T-helper 1 cell treated with Interleukin-12 subunit alpha and Interleukin-12 subunit beta and Interleukin-4 antibody, amounts not matched to agents 30 μg/mL and 1 μg/mL, for 36 hours (primary cell): ENCODE results near the gene ITGA2B.
"Not testable (repeated sequence)": the region's sequence is repeated elsewhere in the genome, so short reads cannot be mapped to it uniquely, and the experiment has no call there.

Experiments used
- H3K27ac Mint-ChIP-seq: one replicate; pipeline ENCODE4 v1.8.0; 2021; ENCODE audit warnings: mild to moderate bottlenecking, mixed read lengths
- H3K27me3 Mint-ChIP-seq: one replicate; pipeline ENCODE4 v1.8.0; 2021; ENCODE audit warnings: low read depth, mixed read lengths
- H3K36me3 Mint-ChIP-seq: one replicate; pipeline ENCODE4 v1.8.0; 2021; ENCODE audit warnings: low read depth, mixed read lengths
- H3K4me1 Mint-ChIP-seq: one replicate; pipeline ENCODE4 v1.8.0; 2021; ENCODE audit warnings: low read depth, mixed read lengths
- H3K4me3 Mint-ChIP-seq: one replicate; pipeline ENCODE4 v1.8.0; 2021; ENCODE audit warnings: mild to moderate bottlenecking, moderate library complexity, mixed read lengths
- H3K9me3 Mint-ChIP-seq: one replicate; pipeline ENCODE4 v1.8.0; 2021; ENCODE audit warnings: mixed read lengths

ITGA2B gene

GRCh38 chr17:44398692-44399691 lies 9.5 kb upstream of the ITGA2B start:
- Mint-ChIP-seq H3K36me3 (peaks cover 38% of the 10 kb centered on the region), H3K27ac (no peak overlapping the region), H3K4me1 (peaks cover 4% of the 10 kb centered on the region), H3K4me3 (no peak overlapping the region), H3K27me3 (no peaks in the 10 kb centered on the region), H3K9me3 (no peaks in the 10 kb centered on the region)

- H3K4me3 Mint-ChIP-seq = no peak overlapping the region
- H3K27ac Mint-ChIP-seq = no peak overlapping the region
- no peaks in the 10 kb centered on the region for H3K9me3 Mint-ChIP-seq
- H3K27me3 Mint-ChIP-seq = no peaks in the 10 kb centered on the region
- H3K36me3 Mint-ChIP-seq = peaks cover 33% of the 10 kb centered on the region
- H3K4me1 Mint-ChIP-seq = peaks cover 5% of the 10 kb centered on the region
Measured at GRCh38 chr17:44397479-44398440, 8.3 kb upstream of the ITGA2B start.

GRCh38 chr17:44396946-44397345 lies 7.5 kb upstream of the ITGA2B start:
- Mint-ChIP-seq H3K4me1 (peaks cover 2% of the 10 kb centered on the region), H3K36me3 (peaks cover 30% of the 10 kb centered on the region)

GRCh38 chr17:44394833-44395232 lies 5.4 kb upstream of the ITGA2B start:
- H3K9me3 Mint-ChIP-seq = no peaks in the 10 kb centered on the region
- H3K36me3 Mint-ChIP-seq = peaks cover 20% of the 10 kb centered on the region
- no peak overlapping the region for H3K4me3 Mint-ChIP-seq
- peaks cover 2% of the 10 kb centered on the region for H3K4me1 Mint-ChIP-seq
- no peaks in the 10 kb centered on the region for H3K27me3 Mint-ChIP-seq
- H3K27ac Mint-ChIP-seq = no peak overlapping the region

More at GRCh38 chr17:44396946-44397345, 7.5 kb upstream of the ITGA2B start:
- H3K9me3 Mint-ChIP-seq = no peaks in the 10 kb centered on the region
- H3K27ac Mint-ChIP-seq = no peak overlapping the region
- H3K4me3 Mint-ChIP-seq = no peak overlapping the region
- no peaks in the 10 kb centered on the region for H3K27me3 Mint-ChIP-seq

- peaks cover 16% of the 10 kb centered on the region for H3K36me3 Mint-ChIP-seq
- not testable (repeated sequence) for H3K4me1 Mint-ChIP-seq, H3K9me3 Mint-ChIP-seq, H3K27ac Mint-ChIP-seq, H3K27me3 Mint-ChIP-seq, H3K4me3 Mint-ChIP-seq
Measured at GRCh38 chr17:44394112-44394511, 4.7 kb upstream of the ITGA2B start.

- H3K27me3 Mint-ChIP-seq = peaks cover 5% of the 10 kb centered on the region
- no peak overlapping the region for H3K4me3 Mint-ChIP-seq
- H3K9me3 Mint-ChIP-seq = no peaks in the 10 kb centered on the region
- peaks cover 2% of the 10 kb centered on the region for H3K36me3 Mint-ChIP-seq
- H3K4me1 Mint-ChIP-seq = peaks cover 7% of the 10 kb centered on the region
- no peak overlapping the region for H3K27ac Mint-ChIP-seq
Measured at GRCh38 chr17:44390250-44390870, 911 bp upstream of the ITGA2B start.

GRCh38 chr17:44389723-44390202 lies 314 bp upstream of the ITGA2B start:
- H3K27me3 Mint-ChIP-seq = peaks cover 5% of the 10 kb centered on the region
- no peaks in the 10 kb centered on the region for H3K9me3 Mint-ChIP-seq
- H3K4me3 Mint-ChIP-seq = no peak overlapping the region
- peaks cover 9% of the 10 kb centered on the region for H3K4me1 Mint-ChIP-seq
- H3K27ac Mint-ChIP-seq = no peak overlapping the region
- H3K36me3 Mint-ChIP-seq = peaks cover 2% of the 10 kb centered on the region

- Mint-ChIP-seq H3K4me3 (no peak overlapping the region), H3K9me3 (no peaks in the 10 kb centered on the region)
Measured at GRCh38 chr17:44387804-44388203, 1.6 kb downstream of the ITGA2B start.

GRCh38 chr17:44386182-44386525 lies 3.3 kb downstream of the ITGA2B start:
- Mint-ChIP-seq H3K27me3 (peaks cover 21% of the 10 kb centered on the region), H3K4me3 (peak overlapping the region; percentile 75), H3K9me3 (no peaks in the 10 kb centered on the region), H3K27ac (peak overlapping the region; percentile 41), H3K36me3 (peaks cover 1% of the 10 kb centered on the region), H3K4me1 (peaks cover 9% of the 10 kb centered on the region)

More at GRCh38 chr17:44387804-44388203, 1.6 kb downstream of the ITGA2B start:
- Mint-ChIP-seq H3K27ac (no peak overlapping the region), H3K4me1 (peaks cover 9% of the 10 kb centered on the region), H3K36me3 (peaks cover 1% of the 10 kb centered on the region), H3K27me3 (peaks cover 13% of the 10 kb centered on the region)

- Mint-ChIP-seq H3K27ac (peak overlapping the region; percentile 53), H3K4me3 (peak overlapping the region; percentile 75), H3K27me3 (peaks cover 21% of the 10 kb centered on the region), H3K9me3 (no peaks in the 10 kb centered on the region), H3K36me3 (peaks cover 1% of the 10 kb centered on the region), H3K4me1 (peaks cover 9% of the 10 kb centered on the region)
Measured at GRCh38 chr17:44385287-44386181, 3.9 kb downstream of the ITGA2B start.

- H3K9me3 Mint-ChIP-seq = no peaks in the 10 kb centered on the region
- peaks cover 21% of the 10 kb centered on the region for H3K27me3 Mint-ChIP-seq
- peak overlapping the region; percentile 75 for H3K4me3 Mint-ChIP-seq
- H3K4me1 Mint-ChIP-seq = peaks cover 9% of the 10 kb centered on the region
- no peak overlapping the region for H3K27ac Mint-ChIP-seq
- peaks cover 1% of the 10 kb centered on the region for H3K36me3 Mint-ChIP-seq
Measured at GRCh38 chr17:44384823-44385286, 4.6 kb downstream of the ITGA2B start.

- Mint-ChIP-seq H3K27me3 (peaks cover 21% of the 10 kb centered on the region), H3K4me1 (peaks cover 4% of the 10 kb centered on the region), H3K9me3 (no peaks in the 10 kb centered on the region), H3K36me3 (no peaks in the 10 kb centered on the region), H3K27ac (no peak overlapping the region), H3K4me3 (peak overlapping the region; percentile 51)
Measured at GRCh38 chr17:44384281-44384822, 5.1 kb downstream of the ITGA2B start.

- Mint-ChIP-seq H3K4me3 (no peak overlapping the region), H3K36me3 (no peaks in the 10 kb centered on the region), H3K27ac (no peak overlapping the region), H3K4me1 (peaks cover 4% of the 10 kb centered on the region), H3K27me3 (peaks cover 21% of the 10 kb centered on the region), H3K9me3 (no peaks in the 10 kb centered on the region)
Measured at GRCh38 chr17:44383861-44384260, 5.6 kb downstream of the ITGA2B start.
